NCI-H2171 treated with DMSO at 0.1 percent for 48 hours (cell line): ENCODE data around the gene ZNF470.

Experiments
- DNase-seq: peaks from one replicate; lab custom pipeline; 2025; lab: John Stamatoyannopoulos, UW

ZNF470 gene

DNA sequence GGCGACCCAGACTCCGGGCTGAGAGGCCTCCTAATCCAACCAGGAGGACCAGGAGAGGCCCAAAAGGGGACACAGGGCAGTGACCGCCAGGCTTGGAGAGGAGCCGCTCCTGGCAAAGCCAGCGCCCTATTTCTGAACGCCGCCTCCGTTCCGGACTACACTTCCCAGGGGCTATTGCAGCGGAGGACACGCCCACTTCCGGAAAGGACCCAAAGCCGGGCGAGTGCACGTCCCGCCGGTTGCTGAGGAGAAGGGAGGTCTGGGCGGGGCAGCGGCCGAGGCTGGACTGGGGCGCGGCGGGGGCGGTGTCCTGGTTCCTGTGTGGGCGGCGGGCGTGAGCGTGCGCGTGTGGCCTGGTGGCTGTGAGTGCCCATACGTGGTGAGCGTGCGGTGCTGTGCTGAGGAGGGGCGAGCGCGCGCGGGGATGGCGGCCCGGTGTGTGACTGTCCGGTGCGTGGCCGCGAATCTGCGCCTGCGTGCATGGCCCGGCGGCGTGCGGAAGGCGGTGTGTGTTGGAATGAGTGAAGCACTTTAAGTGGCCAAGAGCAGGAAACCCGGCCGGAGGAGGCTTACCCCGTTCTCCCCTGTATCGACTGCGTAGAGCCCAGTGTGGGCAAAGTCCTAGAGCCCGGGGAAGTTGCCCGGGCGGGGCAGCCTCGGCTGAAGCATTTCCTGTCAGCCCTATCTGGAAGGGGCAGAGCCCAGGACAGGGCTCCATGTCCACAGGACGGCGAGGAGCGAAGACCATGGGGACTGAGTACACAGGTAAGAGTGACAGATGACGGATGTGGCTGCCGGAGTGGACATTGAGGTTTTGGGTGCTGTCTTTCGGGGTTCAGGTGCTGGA, at the start of gene ZNF470:
Gene ZNF470 (plus strand): TSS at position 195 of the 847 bp plus-strand sequence. CDS start 2,844 bp downstream, outside the sequence.
- peak; percentile 79 for DNase-seq

DNA sequence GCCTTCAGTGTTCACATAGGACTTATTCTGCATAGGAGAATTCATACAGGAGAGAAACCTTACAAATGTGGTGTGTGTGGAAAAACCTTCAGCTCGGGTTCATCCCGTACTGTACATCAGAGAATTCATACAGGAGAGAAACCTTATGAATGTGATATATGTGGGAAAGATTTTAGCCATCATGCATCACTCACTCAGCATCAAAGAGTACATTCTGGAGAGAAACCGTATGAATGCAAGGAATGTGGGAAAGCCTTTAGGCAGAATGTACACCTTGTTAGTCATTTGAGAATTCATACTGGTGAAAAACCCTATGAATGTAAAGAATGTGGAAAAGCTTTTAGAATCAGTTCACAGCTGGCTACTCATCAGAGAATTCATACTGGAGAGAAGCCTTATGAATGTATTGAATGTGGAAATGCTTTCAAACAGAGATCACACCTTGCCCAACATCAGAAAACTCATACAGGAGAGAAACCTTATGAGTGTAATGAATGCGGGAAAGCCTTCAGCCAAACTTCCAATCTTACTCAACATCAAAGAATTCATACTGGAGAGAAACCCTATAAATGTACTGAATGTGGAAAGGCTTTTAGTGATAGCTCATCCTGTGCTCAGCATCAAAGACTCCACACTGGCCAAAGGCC, 41.9 kb upstream of the ZNF470 start:
- DNase-seq: no peak

DNA sequence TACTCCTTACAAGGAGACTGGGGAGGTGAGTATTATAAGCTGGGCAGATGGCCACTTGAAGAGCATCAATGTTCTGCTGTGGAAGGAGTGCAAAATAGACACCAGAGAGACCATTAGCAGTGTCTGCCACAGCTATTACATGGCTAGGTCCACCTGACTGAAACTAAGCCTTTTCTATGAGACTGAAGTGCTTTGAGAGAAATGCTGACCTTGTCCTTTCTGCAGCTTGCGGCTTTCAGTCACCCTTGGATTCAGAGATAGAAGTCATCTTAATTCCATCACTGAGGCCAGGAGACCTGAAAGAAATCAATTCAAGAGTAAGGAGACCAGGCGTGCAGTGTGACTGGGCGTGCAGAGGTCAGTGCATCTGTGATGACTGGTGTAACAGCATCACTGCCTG, 29.8 kb upstream of the ZNF470 start:
- no peak for DNase-seq

DNA sequence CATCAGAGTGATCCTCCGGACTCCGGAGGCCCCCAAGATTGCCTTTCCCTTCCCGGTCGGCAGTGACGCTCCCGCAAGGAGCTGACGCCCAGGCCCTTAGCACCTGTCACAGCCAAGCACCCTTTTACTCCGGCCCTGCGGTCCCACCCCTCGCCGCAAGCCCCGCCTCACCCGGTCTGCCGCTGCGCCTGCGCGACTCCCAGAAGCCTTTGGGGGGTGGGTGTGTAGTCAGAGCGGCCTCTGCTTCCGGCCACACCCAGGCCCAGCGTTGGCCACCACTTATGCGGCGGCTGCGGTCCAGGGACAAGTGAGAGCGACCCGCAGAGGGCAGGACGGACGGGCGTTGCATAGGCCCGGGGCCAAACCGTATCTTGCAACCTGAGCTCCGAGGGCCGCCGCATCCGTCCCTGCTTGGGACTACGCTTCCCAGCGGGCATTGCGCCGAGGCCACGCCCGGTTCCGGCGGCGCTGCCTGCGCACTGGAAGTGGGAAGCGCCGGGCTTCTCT, 29.0 kb upstream of the ZNF470 start:
- peak; percentile 93 for DNase-seq

DNA sequence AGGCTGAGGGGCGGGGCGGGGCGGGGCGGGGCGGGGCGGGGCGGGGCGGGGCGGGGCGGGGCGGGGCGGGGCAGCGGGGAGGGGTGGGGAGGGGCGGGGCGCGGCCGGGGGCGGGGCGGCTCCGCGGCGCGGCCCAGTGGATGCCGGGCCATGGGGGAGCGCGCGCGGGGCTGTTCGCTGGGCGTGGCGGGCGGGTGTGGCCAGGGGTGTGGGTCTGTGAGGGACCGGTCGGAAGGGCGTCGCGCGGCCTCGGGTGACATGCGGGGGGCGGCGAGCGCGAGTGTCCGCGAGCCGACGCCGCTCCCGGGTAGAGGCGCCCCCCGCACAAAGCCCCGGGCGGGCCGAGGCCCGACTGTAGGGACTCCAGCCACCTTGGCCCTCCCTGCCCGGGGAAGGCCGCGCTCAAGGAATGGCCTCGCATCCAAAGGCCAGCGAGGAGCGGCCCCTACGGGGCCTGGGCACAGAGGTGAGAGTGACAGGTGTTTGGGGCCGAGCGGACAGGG, 28.5 kb upstream of the ZNF470 start, which contains the start of gene ZFP28:
Gene ZFP28 (plus strand): TSS at position 188 of the 503 bp plus-strand sequence. CDS start 71 bp downstream, at position 259.
- peak; percentile 82 for DNase-seq

DNA sequence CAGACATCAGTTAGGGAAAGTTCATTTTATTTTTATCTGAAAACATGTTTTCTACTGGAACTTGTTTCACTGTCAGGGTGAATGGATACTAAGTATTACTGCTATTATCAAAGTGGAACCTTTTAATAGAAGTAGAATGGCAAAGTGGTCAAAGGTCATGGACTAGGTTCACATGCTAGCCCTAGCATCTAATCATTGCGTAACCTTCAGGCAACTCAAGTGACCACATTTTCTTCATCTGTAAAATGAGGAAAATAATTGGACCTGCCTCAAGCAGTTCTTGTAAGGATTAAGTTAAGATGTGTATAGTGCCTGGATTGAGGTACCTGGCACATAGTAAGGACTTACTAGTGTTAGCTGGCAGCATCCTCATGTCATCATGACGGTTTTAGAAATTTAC, 23.5 kb upstream of the ZNF470 start:
- no peak for DNase-seq

DNA sequence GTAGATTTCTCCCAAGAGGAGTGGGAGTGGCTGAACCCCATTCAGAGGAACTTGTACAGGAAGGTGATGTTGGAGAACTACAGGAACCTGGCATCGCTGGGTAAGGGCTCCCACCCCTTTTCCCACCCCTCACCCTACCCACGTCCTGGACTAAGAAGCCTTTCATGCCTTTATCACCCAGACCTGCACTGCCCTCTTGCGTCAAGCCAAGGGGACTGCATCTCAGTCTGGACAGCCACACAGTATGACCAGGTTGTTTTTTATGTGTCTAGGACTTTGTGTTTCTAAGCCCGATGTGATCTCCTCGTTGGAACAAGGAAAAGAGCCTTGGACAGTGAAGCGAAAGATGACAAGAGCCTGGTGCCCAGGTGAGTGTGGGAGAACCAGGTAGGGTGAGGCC, 19.7 kb upstream of the ZNF470 start:
- no peak for DNase-seq

DNA sequence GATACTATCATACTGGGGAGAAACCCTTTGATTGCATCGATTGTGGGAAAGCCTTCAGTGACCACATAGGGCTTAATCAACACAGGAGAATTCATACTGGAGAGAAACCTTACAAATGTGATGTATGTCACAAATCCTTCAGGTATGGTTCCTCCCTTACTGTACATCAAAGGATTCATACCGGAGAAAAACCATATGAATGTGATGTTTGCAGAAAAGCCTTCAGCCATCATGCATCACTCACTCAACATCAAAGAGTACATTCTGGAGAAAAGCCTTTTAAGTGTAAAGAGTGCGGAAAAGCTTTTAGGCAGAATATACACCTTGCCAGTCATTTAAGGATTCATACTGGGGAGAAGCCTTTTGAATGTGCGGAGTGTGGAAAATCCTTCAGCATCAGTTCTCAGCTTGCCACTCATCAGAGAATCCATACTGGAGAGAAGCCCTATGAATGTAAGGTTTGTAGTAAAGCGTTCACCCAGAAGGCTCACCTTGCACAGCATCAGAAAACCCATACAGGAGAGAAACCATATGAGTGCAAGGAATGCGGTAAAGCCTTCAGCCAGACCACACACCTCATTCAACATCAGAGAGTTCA, 12.9 kb upstream of the ZNF470 start:
- no peak for DNase-seq

DNA sequence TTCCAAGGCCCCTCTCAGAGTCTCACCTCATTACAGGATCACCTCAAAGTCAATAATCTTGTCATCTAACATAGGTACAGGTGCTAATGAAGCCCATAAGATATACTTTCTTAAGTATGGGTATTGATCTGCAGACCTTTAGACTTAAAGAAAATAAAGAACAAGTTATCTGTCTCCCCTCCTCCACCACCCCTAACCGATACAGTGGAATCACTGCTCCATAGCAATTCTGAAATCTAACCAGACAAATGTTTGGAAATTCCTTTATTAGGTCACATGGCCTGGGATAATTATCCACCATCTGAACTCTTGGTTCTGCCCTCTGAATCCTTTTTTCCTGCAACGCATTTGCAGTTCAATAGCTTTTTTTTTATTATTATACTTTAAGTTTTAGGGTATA, 4.5 kb upstream of the ZNF470 start:
- no peak for DNase-seq

DNA sequence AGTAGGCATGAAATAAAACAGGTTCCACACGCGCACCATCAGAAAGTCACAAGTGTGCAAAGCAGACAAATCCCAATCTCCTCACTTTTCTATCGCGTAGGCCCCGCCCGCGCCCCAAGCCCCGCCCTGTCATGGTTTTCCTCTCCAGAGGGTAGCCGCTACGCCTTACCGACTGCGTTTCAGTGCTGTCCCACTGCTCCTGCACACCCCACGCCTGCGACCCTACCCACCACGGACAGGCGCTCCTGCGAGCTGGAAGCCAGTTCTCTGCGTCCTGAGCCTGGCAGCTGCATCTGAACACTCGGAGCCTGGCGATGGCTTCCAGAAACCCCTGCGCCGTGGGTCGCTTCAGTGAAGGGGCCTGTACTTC, 379 bp upstream of the ZNF470 start:
- no peak for DNase-seq

DNA sequence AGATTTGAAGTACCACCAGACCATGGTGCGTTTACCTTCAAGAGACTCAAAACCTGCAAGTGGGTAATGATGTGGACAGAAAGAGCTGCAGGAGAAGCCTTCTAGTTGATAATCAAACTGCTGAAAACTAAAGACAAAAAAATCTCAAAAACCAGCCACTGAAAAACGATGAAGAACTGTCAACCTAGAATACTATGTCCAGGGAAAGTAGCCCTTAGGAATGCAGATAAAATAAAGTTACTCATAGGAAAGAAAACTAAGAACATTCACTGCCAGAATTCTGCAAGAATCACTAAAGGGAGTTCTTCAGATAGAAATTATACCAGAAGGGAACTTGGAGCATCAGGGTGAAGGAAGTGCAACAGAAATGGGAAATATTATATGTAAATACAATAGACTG, 5.3 kb downstream of the ZNF470 start:
- no peak for DNase-seq

DNA sequence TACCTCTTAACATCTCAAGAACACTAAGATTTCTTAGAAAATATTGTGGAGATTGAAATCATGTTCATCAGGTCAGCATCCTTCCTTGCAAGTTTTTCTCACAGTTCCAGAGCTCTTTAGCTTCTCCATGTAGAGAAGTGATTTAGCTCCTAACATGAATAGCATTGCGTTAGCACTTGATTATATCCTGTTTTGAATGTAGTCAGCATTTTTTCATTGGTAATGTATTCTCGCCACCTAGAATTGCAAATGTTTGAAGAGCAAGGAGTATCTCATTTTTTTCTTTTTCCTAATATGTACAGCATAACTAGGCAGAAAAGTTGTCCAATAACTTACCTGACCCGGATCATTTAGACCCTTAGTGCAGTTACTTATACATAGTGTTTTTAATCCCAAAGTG, 6.6 kb downstream of the ZNF470 start:
- DNase-seq: no peak

DNA sequence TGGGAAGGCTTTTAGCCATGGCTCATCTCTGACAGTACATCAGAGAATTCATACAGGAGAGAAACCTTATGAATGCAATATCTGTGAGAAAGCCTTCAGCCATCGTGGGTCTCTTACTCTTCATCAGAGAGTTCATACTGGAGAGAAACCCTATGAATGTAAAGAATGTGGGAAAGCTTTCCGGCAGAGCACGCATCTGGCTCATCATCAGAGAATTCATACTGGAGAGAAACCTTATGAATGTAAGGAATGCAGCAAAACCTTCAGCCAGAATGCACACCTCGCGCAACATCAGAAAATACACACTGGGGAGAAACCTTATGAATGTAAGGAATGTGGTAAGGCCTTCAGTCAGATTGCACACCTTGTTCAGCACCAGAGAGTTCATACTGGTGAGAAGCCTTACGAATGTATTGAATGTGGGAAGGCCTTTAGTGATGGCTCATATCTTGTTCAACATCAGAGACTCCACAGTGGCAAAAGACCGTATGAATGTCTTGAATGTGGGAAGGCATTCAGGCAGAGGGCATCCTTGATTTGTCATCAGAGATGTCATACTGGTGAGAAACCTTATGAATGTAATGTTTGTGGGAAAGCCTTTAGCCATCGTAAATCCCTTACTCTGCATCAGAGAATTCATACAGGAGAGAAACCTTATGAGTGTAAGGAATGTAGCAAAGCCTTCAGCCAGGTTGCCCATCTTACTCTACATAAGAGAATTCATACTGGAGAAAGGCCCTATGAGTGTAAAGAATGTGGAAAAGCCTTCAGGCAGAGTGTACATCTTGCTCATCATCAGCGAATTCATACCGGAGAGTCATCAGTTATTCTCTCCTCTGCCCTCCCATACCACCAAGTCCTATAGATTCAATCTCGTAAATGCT, 10.7 kb downstream of the ZNF470 start:
- no peak for DNase-seq

DNA sequence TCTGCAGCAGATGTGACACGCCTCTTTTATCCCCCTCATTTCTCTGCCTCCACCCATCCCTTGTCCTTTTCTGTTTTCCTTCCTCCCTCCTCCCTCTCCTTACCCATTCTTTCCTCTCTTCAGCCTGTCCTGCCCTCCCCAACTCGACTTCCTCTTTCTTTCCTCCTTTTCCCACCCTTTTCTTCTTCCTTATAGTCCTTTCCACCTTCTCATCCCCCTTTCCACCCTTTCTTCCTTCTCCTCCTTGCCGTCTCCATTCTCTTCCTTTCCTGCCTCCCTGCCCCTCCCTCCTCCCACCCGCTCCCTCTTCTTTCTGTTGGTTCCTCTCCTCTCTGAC, 27.1 kb downstream of the ZNF470 start:
- DNase-seq: no peak

DNA sequence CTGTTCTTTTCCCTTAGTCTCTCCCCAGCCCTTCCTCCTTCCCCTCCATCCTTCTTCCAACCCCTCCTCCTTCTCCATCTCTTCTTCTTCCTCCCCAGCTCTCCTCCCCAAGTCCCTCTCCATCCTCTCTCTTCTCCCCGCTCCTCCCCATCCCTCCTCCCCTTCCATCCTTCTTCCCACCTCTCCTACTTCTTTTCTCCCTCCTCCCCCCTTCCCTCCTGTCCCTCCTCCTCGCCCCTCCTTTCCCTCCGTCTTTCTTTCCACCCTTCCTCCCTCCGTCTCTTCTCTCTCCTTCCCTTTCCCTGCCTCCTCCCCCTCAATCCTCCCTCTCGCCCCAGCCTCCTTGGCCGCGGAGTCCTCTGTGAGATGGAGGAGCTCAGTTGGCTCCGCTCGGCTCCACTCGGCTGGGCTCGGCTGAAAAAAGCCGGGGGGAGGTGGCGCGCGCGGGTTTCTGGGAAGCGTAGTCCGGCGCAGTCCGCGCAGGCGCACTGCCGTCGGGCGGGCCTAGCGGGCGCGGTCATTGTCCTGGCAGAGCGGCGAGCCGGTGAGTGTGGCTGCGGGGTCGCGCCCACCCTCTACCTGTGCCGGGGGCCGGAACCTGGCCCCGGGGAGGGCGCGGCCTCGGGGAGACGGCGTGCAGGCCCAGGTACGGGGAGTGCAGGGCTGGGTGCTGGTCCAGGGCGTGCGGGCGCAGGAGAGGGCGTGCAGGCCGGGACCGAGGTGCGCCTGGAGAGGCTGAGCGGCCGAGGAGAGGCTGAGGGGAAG, 27.7 kb downstream of the ZNF470 start, which contains the start of gene ZNF71:
Gene ZNF71 (plus strand): TSS at position 520 of the 765 bp plus-strand sequence. CDS start 6,257 bp downstream, outside the sequence.
- peak; percentile 83 for DNase-seq

DNA sequence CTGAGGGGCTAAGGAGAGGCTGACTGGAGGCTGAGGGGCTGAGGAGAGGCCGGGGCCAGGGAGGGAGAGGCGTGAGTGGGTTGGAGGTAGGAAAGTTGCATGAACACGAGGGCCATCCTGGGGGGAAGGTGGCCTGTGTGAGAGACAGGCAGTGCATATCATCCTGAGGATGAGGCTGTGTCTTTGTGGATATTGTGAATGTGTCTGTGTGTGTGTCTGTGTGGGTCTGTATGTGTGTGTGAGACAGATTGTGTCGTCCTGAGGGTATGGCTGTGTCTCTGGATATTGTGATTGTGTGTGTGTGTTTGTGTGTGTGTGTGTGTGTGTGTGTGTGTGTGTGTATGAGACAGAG, 28.3 kb downstream of the ZNF470 start:
- DNase-seq: no peak

DNA sequence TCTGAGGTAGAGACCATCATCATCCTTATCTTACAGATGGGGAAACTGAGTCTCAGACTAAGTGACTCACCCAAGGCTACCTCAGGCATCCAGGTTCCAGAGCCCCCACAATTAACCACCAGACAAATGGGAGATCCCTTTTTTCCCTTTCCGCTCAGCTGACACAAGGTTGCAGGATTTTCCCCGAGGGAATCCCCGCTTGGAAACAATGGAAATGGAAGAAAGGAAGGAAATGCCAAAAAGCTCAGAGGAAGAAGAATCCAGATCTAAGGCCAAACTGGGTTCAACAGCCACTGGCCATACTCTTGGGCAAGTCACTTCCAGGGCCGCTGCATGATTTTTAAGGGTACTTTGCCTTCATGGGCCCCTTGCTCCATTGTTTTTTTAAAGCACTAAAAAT, 29.4 kb downstream of the ZNF470 start:
- DNase-seq: no peak

DNA sequence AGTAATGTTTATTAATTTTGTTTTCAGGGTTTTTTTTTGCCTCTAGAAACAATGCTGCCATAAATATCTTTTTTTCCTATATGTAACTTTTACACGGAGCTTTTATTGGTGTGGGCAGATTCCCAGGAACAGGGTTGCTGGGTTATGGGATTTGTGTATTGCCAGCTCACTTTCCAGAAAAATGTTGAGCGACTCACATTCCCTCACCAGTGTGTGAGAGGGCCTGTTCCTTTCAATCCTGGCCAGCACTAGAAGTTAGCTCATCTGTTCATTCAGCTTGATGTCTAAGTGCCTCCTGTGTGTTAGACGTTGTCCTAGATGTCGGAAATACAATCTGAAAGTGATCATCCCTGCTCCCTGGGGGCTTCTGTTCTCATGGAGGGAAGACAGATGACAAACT, 30.4 kb downstream of the ZNF470 start:
- DNase-seq: no peak

DNA sequence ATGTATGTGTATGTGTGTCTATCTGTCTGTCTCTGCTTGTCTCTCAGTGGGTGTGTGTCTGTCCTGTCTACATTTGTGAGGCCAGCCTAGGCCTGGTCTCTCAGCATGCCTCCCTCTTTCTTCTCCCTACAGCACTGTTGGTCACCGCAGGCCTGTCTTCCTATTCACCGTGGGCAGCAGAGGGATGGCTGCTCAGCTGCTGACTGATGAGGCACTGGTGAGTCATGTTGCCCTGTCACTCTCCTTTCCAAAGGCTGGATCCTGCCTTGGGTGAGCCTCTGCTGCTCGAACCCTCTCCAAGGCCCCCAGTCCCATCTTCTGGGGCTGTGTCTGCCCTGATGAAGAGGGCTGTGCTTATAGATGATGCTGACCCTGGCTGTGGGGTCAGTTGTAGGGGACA, 34.1 kb downstream of the ZNF470 start:
- DNase-seq: no peak

DNA sequence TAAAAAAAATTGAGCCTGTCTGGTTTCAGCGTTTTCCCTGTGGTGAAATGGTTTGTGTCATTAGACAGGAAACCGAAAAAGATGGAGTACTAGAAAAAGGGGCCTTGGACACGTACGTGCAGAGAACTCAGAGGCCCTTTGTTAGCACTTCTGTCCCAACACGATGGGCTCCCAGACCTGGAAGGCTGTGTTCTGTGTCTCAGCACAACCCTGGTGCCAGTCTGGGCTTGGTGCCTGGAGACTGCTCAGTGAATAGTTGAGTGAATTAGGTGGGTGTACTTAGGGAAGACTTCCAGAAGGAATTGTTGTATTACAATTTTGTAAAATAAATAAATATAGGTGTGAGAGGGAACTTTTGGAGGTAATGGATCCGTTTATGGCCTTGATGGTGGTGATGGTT, 36.6 kb downstream of the ZNF470 start:
- no peak for DNase-seq
